Activated CD4-positive, alpha-beta memory T cell treated with anti-CD3 and anti-CD28 coated beads for 36 hours (primary cell): ENCODE measurements around the gene GGT5. TPM values are rescaled to one million over a fixed set of nuclear protein-coding genes. Genes with fewer than 3 reads are reported as not detected.
A peak's percentile ranks its signal among the peaks of the same experiment; 100 is the strongest.

ENCODE experiments used
- CTCF ChIA-PET: fragments of 350-600 bp; sonication (Branson Sonifier 250); formaldehyde crosslinking; loops from one replicate; lab custom pipeline; 2021; ENCODE audit warnings: antibody characterized with exemption, inconsistent platforms; lab: Charles Lee
- POLR2A ChIA-PET: fragments of 350-600 bp; sonication (Branson Sonifier 250); formaldehyde crosslinking; loops from one replicate; lab custom pipeline; 2021; ENCODE audit warnings: antibody characterized with exemption; lab: Charles Lee
- DNase-seq: peaks from one replicate; pipeline ENCODE4 v3.0.0-alpha.2; 2020
- H3K27ac Mint-ChIP-seq: one replicate; pipeline ENCODE4 v1.8.0; 2021; ENCODE audit warnings: mixed read lengths
- H3K27me3 Mint-ChIP-seq: one replicate; pipeline ENCODE4 v1.8.0; 2021; ENCODE audit warnings: mixed read lengths
- H3K36me3 Mint-ChIP-seq: one replicate; pipeline ENCODE4 v1.8.0; 2021; ENCODE audit warnings: mixed read lengths
- H3K4me1 Mint-ChIP-seq: one replicate; pipeline ENCODE4 v1.8.0; 2021; ENCODE audit warnings: low read depth, mixed read lengths
- H3K4me3 Mint-ChIP-seq: one replicate; pipeline ENCODE4 v1.8.0; 2021; ENCODE audit warnings: mild to moderate bottlenecking, mixed read lengths
- H3K9me3 Mint-ChIP-seq: one replicate; pipeline ENCODE4 v1.8.0; 2021; ENCODE audit warnings: mixed read lengths
- intact Hi-C: fragments of 100-400 bp; cut with micrococcal nuclease; formaldehyde crosslinking; loops from one replicate; pipeline ENCODE4 v1.15.1; 2023
- total RNA-seq, 2 experiments: library from RNA; stranded (reverse); gene quantifications; one replicate each; pipeline ENCODE4 v1.2.3, GENCODE V29; 2021

The GGT5 gene
- total RNA-seq, 2 experiments from 2014 or later: not detected

GRCh38 chr22:24190596-24191208, 54.2 kb downstream of the GGT5 start:
- H3K27ac Mint-ChIP-seq: no peak overlapping the region
- no peaks in the 10 kb centered on the region for H3K36me3 Mint-ChIP-seq
- no peaks in the 10 kb centered on the region for H3K27me3 Mint-ChIP-seq
- CTCF ChIA-PET: interaction anchor here (0.6 to 3.0 kb wide), 7 partner anchors 8 to 303 kb away, joined by 3 to 19 read pairs (median 3); partner anchors contain the start of gene GGT5
- POLR2A ChIA-PET: no interaction called here
- H3K4me1 Mint-ChIP-seq: no peaks in the 10 kb centered on the region
- intact Hi-C loops: no loop called here
- DNase-seq: no peak
- H3K4me3 Mint-ChIP-seq: no peak overlapping the region
- H3K9me3 Mint-ChIP-seq: no peaks in the 10 kb centered on the region

- no peaks in the 10 kb centered on the region for H3K4me1 Mint-ChIP-seq
- H3K4me3 Mint-ChIP-seq: no peak overlapping the region
- H3K27me3 Mint-ChIP-seq: no peaks in the 10 kb centered on the region
- DNase-seq: no peak
- no peak overlapping the region for H3K27ac Mint-ChIP-seq
- CTCF ChIA-PET: interaction anchor here (0.6 to 3.0 kb wide), 7 partner anchors 9 to 303 kb away, joined by 3 to 19 read pairs (median 3); partner anchors contain the start of gene GGT5
- POLR2A ChIA-PET: no interaction called here
- no peaks in the 10 kb centered on the region for H3K36me3 Mint-ChIP-seq
- H3K9me3 Mint-ChIP-seq: no peaks in the 10 kb centered on the region
- intact Hi-C loops: no loop called here
Observed at GRCh38 chr22:24190159-24190540, 54.7 kb downstream of the GGT5 start.

GRCh38 chr22:24189249-24190158, 55.4 kb downstream of the GGT5 start:
- no peak overlapping the region for H3K27ac Mint-ChIP-seq
- ChIA-PET POLR2A (no interaction called here), CTCF (interaction anchor here (0.6 to 3.0 kb wide), 8 partner anchors 9 to 304 kb away, joined by 3 to 19 read pairs (median 3); partner anchors contain the start of gene GGT5)
- H3K27me3 Mint-ChIP-seq: no peaks in the 10 kb centered on the region
- peak; percentile 66 for DNase-seq
- H3K9me3 Mint-ChIP-seq: no peaks in the 10 kb centered on the region
- H3K36me3 Mint-ChIP-seq: no peaks in the 10 kb centered on the region
- intact Hi-C loops: loop anchor here (1.0 kb wide), 1 partner anchor 42 kb away; no protein-coding TSS in a partner anchor
- no peaks in the 10 kb centered on the region for H3K4me1 Mint-ChIP-seq
- H3K4me3 Mint-ChIP-seq: no peak overlapping the region

- Mint-ChIP-seq H3K4me1 (no peaks in the 10 kb centered on the region), H3K27ac (no peak overlapping the region), H3K4me3 (no peak overlapping the region), H3K36me3 (no peaks in the 10 kb centered on the region), H3K9me3 (no peaks in the 10 kb centered on the region), H3K27me3 (no peaks in the 10 kb centered on the region)
- CTCF ChIA-PET: interaction anchor here (0.7 to 3.0 kb wide), 3 partner anchors 42 to 96 kb away, joined by 3 to 19 read pairs (median 4); no protein-coding TSS in a partner anchor
- POLR2A ChIA-PET: no interaction called here
- intact Hi-C loops: loop anchor here (1.0 kb wide), 1 partner anchor 43 kb away; no protein-coding TSS in a partner anchor
- no peak for DNase-seq
Observed at GRCh38 chr22:24188705-24189248, 56.1 kb downstream of the GGT5 start.

- Mint-ChIP-seq H3K9me3 (no peaks in the 10 kb centered on the region), H3K27ac (no peak overlapping the region), H3K4me1 (no peaks in the 10 kb centered on the region), H3K4me3 (no peak overlapping the region), H3K27me3 (no peaks in the 10 kb centered on the region), H3K36me3 (no peaks in the 10 kb centered on the region)
- POLR2A ChIA-PET: no interaction called here
- intact Hi-C loops: no loop called here
- DNase-seq: no peak
- CTCF ChIA-PET: interaction anchor here (0.9 kb wide), 1 partner anchor 97 kb away, joined by 4 read pairs; no protein-coding TSS in a partner anchor
Observed at GRCh38 chr22:24187731-24188644, 56.9 kb downstream of the GGT5 start.

GRCh38 chr22:24186892-24187670, 57.8 kb downstream of the GGT5 start:
- Mint-ChIP-seq H3K4me1 (no peaks in the 10 kb centered on the region), H3K27ac (no peak overlapping the region), H3K27me3 (no peaks in the 10 kb centered on the region), H3K36me3 (no peaks in the 10 kb centered on the region), H3K9me3 (no peaks in the 10 kb centered on the region), H3K4me3 (no peak overlapping the region)
- intact Hi-C loops: no loop called here
- DNase-seq: no peak
- POLR2A ChIA-PET: no interaction called here
- CTCF ChIA-PET: no interaction called here

GRCh38 chr22:24186352-24186740, 58.5 kb downstream of the GGT5 start:
- Mint-ChIP-seq H3K4me1 (no peaks in the 10 kb centered on the region), H3K27me3 (no peaks in the 10 kb centered on the region), H3K4me3 (no peak overlapping the region), H3K9me3 (no peaks in the 10 kb centered on the region), H3K27ac (no peak overlapping the region), H3K36me3 (no peaks in the 10 kb centered on the region)
- intact Hi-C loops: no loop called here
- CTCF ChIA-PET: no interaction called here
- no peak for DNase-seq
- POLR2A ChIA-PET: no interaction called here

- DNase-seq: no peak
- Mint-ChIP-seq H3K9me3 (no peaks in the 10 kb centered on the region), H3K4me3 (no peak overlapping the region), H3K36me3 (no peaks in the 10 kb centered on the region), H3K27ac (no peak overlapping the region), H3K4me1 (no peaks in the 10 kb centered on the region), H3K27me3 (no peaks in the 10 kb centered on the region)
- intact Hi-C loops: no loop called here
- POLR2A ChIA-PET: no interaction called here
- CTCF ChIA-PET: no interaction called here
Observed at GRCh38 chr22:24185501-24186351, 59.2 kb downstream of the GGT5 start.

- CTCF ChIA-PET: no interaction called here
- Mint-ChIP-seq H3K4me1 (no peaks in the 10 kb centered on the region), H3K27me3 (no peaks in the 10 kb centered on the region), H3K4me3 (no peak overlapping the region), H3K27ac (no peak overlapping the region), H3K9me3 (no peaks in the 10 kb centered on the region), H3K36me3 (no peaks in the 10 kb centered on the region)
- intact Hi-C loops: no loop called here
- no peak for DNase-seq
- POLR2A ChIA-PET: no interaction called here
Observed at GRCh38 chr22:24185001-24185500, 59.8 kb downstream of the GGT5 start.

- intact Hi-C loops: no loop called here
- ChIA-PET CTCF (interaction anchor here (1.0 kb wide), 1 partner anchor 9 kb away, joined by 4 read pairs; no protein-coding TSS in a partner anchor), POLR2A (no interaction called here)
- Mint-ChIP-seq H3K4me3 (no peak overlapping the region), H3K4me1 (no peaks in the 10 kb centered on the region), H3K27ac (no peak overlapping the region), H3K36me3 (no peaks in the 10 kb centered on the region), H3K27me3 (no peaks in the 10 kb centered on the region), H3K9me3 (no peaks in the 10 kb centered on the region)
- no peak for DNase-seq
Observed at GRCh38 chr22:24184057-24184798, 60.7 kb downstream of the GGT5 start.
